ENCODE results near the gene CBX2.

Gene CBX2

GRCh38 chr17:79829457-79829856, 51.5 kb downstream of the CBX2 start:
- no peak for DNase-seq (ENCODE audit: low read depth)

- DNase-seq (ENCODE audit: low read depth), result no peak
Measured at GRCh38 chr17:79830303-79830702, 52.4 kb downstream of the CBX2 start.

DNA sequence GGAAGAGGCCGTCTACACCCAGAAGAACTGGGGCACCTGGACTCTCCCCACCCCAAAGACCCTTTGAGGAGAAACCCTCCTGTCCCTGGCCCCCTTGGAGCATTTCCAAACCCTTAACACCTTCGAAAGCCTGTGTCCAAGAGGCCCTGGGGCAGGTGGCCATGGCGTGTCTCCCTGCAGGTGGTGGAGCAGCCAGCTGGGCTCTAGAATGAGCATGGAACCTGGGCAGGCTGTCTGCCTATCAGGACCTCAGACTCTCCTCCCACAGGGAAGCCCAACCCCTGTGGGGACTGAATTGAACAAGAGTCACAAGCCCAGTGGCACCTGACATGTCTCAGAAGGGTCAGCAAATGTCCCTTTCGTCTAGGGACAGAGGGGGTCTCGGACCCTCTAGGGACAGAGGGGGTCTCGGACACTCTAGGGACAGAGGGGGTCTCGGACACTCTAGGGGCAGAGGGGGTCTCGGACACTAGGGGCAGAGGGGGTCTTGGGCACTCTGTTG, 52.9 kb downstream of the CBX2 start:
- DNase-seq (ENCODE audit: low read depth), result no peak

DNA sequence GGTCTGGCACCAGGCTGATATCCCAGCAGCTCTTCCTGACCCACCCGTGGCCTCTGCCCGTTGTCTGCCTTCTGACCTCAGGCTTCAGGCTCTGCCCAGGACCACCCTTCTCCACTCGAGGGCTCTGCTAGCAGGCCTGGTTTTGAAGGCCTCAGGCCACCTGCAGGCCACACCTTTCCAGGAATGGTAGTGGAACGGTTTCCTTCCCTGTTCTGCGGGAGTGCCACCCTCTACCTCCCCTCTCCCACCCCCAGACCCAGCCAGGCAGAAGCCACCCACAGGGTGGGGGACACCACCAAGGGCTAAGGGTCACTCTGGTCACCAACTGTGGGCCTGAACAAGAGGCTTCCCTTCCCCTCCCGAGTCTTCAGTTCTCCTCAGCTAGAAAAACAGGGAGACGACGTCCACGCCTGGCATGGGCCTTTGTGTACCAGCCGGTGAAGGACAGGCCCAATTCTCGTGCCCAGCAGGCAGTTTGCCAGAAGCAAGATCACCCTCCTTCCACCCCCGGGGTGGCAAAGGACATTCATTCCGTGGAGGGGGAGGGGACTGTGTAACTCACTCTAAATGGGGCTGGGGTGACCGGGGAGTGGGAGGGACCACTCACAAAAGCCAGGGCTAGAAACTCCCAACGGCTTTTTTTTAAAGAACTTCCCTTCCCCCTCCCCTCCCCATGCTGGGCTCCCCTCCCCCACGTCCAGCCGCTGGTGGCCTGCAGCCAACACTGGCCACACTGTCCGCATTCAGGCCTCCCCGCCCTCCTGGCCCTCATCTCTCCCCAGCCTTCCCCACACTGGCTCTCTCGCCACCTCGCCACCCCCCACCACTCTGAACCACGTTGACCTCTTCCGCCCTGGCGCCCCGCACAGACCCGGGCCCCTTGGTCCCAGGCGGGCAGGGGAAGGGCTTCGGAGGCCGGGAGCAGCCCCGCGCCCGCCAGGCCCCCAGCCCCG, 53.6 kb downstream of the CBX2 start:
- no peak for DNase-seq (ENCODE audit: low read depth)

- DNase-seq (ENCODE audit: low read depth), result no peak
Measured at GRCh38 chr17:79832218-79833109, 54.5 kb downstream of the CBX2 start.

GRCh38 chr17:79833110-79833450, 55.1 kb downstream of the CBX2 start:
- no peak for DNase-seq (ENCODE audit: low read depth)

- no peak for DNase-seq (ENCODE audit: low read depth)
Measured at GRCh38 chr17:79833744-79834564, 56.0 kb downstream of the CBX2 start.

GRCh38 chr17:79834565-79835469, 56.9 kb downstream of the CBX2 start:
- no peak for DNase-seq (ENCODE audit: low read depth)

GRCh38 chr17:79835470-79835899, 57.5 kb downstream of the CBX2 start:
- no peak for DNase-seq (ENCODE audit: low read depth)

- DNase-seq (ENCODE audit: low read depth), result no peak
Measured at GRCh38 chr17:79835953-79836509, 58.1 kb downstream of the CBX2 start.

- DNase-seq (ENCODE audit: low read depth), result no peak
Measured at GRCh38 chr17:79836510-79836971, 58.6 kb downstream of the CBX2 start.

- DNase-seq (ENCODE audit: low read depth), result no peak
Measured at GRCh38 chr17:79836972-79837887, 59.3 kb downstream of the CBX2 start.
